H1 (cell line): ENCODE data around the gene TMEM272.

Source experiments
- BCL11A ChIP-seq, 2 experiments: IDR thresholded peaks; one replicate each; pipeline ENCODE4 v1.6.1; 2011; ENCODE audit warnings: low read depth in 2 of 2, low read length in 2 of 2, mild to moderate bottlenecking in 2 of 2
- JUN ChIP-seq: IDR thresholded peaks from 2 replicates; pipeline ENCODE4 v1.6.1; 2011; ENCODE audit warnings: low read depth, mild to moderate bottlenecking, improper control_type of control experiment, low read length
- JUND ChIP-seq: IDR thresholded peaks from 2 replicates; pipeline ENCODE4 v1.6.1; 2011; ENCODE audit warnings: mild to moderate bottlenecking, improper control_type of control experiment, low read length
- POLR2A ChIP-seq, 2 experiments: IDR thresholded peaks; 1 replicate in 1 of 2; 2 replicates in 1 of 2; pipeline ENCODE4 v1.6.1; 2011; ENCODE audit warnings: low read depth in 2 of 2, low read length in 2 of 2, mild to moderate bottlenecking in 2 of 2; ENCODE audit errors: control extremely low read depth in 1 of 2
- TF ChIP-seq, protein P1 (sequence below), 3 experiments: IDR thresholded peaks; 1 replicate in 2 of 3; 2 replicates in 1 of 3; pipeline versions ENCODE4 v1.5.1 to v1.6.1; 2011; ENCODE audit warnings: low read length in 3 of 3, mild to moderate bottlenecking in 3 of 3, inconsistent platforms in 2 of 3, low read depth in 1 of 3, moderate library complexity in 1 of 3; ENCODE audit not compliant: insufficient read depth in 1 of 3; ENCODE audit errors: control extremely low read depth in 1 of 3

- TF ChIP-seq, protein P1, sequence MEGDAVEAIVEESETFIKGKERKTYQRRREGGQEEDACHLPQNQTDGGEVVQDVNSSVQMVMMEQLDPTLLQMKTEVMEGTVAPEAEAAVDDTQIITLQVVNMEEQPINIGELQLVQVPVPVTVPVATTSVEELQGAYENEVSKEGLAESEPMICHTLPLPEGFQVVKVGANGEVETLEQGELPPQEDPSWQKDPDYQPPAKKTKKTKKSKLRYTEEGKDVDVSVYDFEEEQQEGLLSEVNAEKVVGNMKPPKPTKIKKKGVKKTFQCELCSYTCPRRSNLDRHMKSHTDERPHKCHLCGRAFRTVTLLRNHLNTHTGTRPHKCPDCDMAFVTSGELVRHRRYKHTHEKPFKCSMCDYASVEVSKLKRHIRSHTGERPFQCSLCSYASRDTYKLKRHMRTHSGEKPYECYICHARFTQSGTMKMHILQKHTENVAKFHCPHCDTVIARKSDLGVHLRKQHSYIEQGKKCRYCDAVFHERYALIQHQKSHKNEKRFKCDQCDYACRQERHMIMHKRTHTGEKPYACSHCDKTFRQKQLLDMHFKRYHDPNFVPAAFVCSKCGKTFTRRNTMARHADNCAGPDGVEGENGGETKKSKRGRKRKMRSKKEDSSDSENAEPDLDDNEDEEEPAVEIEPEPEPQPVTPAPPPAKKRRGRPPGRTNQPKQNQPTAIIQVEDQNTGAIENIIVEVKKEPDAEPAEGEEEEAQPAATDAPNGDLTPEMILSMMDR (IDR thresholded peaks at IDR 0.05; ENCODE audit: control extremely low read depth in 1 of 3, insufficient read depth in 1 of 3, low read depth in 1 of 3, low read length in 3 of 3), result no peak
- TF ChIP-seq JUN, result no peak
- no peak for TF ChIP-seq JUND
- no peak for TF ChIP-seq BCL11A (IDR thresholded peaks at IDR 0.05; ENCODE audit: low read depth in 2 of 2, low read length in 2 of 2)
- TF ChIP-seq POLR2A (IDR thresholded peaks at IDR 0.05; ENCODE audit: control extremely low read depth in 1 of 2, low read depth in 2 of 2, low read length in 2 of 2), result no peak
These were observed 67.1 kb downstream of the TMEM272 start for GRCh38 chr13:51777921-51778320.
